T1000 (cell line): ENCODE results near the gene KLHL7.
"Not testable (repeated sequence)": the region's sequence is repeated elsewhere in the genome, so short reads cannot be mapped to it uniquely, and the experiment has no call there.

Experiments used
- DNase-seq: peaks from one replicate; lab custom pipeline; 2025; ENCODE audit warnings: mixed read lengths; lab: John Stamatoyannopoulos, UW

Gene KLHL7

DNA sequence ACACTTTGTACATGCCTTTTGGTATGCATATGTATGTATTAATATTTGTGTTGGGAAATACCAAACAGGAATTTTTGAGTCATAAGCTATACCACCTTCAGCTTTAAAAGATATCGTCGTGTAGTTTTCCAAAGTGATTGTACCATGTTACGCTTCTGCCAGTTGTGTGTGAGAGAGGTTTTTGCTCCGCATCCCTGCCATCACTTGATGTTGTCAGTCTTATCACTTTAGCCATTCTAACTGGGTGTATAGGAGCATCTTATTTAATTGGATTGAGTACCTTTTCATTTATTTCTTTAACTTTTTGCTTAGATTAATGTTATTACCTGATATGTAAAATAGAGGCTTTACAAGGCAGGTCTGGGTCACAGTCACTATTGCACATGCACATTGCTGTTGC lies 3.4 kb downstream of the KLHL7 start:
- DNase-seq = no peak

DNA sequence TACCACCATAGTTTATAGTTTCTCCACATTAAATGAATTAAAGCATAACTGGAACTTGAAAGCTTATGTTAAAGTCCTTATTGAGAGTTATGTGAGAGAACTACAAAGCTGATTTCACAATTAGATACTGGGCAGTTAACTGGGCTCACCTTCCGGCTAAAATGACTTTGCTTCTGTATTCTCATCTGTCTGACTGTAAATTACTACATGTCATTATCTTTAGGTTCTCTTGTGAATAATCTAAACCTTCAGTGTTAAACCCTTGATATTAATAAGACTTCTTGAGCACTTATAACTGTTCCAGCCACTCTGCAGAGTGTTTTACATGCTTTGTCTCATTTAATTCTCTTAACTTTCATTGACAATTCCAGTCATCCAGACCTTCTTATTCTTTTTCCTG lies 3.9 kb downstream of the KLHL7 start:
- DNase-seq = no peak

DNA sequence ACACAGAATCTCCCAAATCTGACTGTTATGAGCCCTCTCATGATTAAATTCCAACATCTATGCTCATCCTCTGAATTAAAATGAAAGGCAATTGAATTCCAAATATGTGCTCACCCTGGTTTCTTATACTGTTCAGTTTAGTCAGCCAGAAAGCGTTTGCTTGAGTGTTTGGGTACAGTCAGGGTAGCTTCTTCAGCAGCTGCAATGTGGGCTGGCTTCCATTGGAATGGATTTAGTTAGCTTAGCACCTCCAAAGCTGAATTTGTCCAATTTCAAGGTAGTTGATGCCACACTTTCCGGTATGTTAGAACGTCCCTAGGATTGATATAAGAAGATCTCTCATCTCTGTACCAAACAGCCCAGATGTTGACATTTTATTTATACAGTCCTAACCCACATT lies 9.3 kb downstream of the KLHL7 start:
- no peak for DNase-seq

DNA sequence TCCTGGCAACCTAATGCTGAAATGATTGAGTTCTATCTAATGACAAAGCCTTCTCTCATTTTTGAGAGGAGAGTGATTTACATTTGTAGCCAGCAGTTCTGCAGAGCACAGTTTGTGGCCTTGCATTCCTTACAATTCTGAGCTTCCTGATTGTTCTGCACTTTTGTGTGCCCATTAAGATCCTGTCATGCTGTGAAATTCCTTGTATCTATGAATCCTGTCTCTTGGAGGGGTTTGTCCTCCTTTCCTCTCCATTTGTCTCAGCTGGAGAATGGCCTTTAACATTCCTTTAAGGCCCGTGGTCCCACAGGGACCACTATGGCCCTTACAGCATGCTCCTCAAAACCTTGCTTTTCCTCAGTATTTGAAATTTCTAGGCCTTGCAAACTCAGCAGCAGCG lies 10.4 kb downstream of the KLHL7 start:
- DNase-seq = no peak

DNA sequence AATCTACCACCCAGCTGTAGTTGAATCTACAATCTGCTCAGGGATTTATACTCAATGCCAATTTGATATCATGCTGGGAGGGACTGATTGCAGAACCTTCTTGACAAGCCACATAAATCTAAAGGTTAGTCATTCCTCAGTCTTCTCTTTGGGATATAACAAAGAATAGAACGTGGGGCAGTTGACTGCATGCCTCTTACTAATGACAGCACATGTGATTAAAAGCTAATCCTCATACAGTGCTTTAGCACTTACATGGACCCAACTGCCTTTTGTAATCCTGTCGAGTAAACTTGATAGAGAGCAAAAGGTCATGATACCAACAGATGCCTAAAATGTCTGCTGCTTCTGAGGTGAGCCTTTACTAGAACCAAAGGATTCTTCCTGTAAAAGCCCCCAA lies 12.3 kb downstream of the KLHL7 start:
- no peak for DNase-seq

DNA sequence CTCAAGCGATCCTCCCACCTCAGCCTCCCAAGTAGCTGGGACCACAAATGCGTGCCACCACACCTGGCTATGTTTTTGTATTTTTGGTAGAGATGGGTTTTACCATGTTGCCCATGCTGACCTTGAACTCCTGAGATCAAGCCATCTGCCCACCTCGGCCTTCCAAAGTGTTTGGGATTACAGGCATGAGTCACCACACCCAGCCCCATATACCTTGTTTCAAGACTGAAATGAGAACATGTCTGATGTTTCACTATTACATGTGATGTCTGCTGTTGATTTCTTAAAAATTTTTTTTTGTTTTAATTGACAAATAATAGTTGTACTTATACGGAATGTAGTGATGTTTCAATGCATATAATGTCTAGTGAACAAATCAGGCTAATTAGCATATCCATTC lies 14.5 kb downstream of the KLHL7 start:
- DNase-seq = no peak

DNA sequence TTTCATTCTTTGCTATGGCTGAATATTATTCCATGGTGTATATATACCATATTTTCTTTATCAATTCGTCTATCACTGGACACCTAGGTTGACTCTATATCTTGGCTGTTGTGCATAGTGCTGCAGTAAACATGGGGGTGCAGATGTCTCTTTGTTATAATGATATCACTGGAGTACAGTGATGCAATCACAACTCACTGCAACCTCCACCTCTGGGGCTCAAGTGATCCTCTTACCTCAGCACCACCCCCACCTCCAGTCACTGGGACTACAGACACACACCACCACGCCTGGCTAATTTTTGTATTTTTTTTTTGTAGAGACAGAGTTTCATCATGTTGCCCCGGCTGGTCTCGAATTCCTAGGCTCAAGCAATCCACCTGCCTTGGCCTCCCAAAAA lies 15.6 kb downstream of the KLHL7 start:
- DNase-seq = no peak

DNA sequence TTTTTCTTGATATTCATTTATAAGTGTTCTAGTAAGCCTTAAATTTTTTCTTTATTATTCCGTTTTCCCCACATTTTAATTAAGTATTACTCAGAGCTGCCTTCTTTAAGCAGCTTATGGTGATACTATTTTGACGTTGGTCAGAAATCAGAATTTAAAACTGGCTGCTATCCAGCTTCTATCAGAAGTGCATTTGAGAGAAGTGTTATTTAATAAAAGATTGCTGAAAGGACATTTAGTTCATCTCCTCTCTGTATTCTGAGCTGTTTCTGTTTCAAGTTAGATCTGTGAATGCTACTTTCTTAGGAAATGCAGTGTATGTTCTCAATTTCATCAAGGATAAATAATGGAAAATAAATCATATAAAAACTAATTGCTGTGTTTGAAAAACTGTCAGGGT lies 17.4 kb downstream of the KLHL7 start:
- DNase-seq = no peak

DNA sequence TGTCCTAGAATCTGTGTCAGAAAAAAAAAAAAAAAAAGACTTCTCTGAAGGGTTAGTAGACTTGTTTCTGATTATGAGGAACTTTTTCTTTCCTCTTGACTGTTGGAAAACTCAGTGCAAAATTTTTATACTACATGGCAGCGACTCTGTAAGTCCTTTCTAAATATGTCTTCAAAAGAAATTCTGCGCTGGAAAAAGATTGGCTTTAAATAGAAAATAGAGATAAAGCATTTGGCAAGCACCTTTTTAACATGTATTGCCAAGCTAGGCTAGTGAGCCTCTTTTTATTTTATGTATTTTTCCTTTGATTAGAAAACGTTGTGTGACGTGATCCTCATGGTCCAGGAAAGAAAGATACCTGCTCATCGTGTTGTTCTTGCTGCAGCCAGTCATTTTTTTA lies 17.9 kb downstream of the KLHL7 start:
- DNase-seq = no peak

DNA sequence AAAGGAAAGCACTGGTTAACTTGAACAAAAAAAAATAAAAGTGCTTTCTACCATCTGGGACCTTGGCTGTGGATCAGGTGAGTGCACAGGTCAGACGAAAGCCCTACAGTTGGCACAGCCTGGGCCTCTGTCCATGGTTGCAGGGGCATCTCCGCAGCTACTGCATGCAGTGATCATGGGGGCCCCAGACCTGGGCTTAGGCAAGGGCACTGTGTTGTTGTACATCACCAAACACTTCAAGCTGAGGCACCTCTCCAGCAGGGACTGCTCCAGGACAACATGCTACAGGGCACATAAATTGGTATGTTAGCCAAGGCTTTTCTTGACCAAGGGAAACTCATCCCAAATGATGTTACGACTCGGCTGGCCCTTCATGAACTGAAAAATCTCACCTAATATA lies 23.5 kb downstream of the KLHL7 start:
- no peak for DNase-seq

DNA sequence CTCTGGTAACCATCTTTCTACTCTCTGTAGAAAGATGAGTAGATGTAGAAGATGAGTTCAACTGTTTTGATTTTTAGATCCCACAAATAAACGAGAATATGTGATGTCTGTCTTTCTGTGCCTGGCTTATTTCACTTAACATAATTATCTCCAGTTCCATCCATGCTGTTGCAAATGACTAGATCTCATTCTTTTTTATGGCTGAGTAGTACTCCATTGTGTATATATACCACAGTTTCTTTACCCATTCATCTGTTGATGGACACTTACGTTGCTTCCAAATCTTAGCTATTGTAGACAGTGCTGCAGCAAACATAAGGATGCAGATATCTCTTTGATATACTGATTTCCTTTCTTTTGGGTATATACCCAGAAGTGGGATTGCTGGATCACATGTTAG lies 26.2 kb downstream of the KLHL7 start:
- not testable (repeated sequence) for DNase-seq

DNA sequence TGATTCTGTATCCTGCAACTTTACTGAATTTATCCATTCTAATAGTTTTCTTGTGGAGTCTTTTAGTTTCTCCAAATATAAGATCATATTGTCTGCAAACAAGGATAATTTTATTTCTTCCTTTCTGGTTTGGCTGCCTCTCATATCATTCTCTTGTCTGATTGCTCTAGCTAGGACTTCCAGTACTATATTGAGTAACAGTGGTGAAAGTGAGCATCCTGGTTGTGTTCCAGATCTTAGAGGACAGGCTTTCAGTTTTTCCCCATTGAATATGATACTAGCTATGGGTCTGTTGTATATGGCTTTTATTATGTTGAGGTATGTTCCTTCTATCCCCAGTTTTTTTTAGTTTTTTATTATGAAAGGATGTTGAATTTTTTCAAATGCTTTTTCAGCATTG lies 28.2 kb downstream of the KLHL7 start:
- DNase-seq = no peak

DNA sequence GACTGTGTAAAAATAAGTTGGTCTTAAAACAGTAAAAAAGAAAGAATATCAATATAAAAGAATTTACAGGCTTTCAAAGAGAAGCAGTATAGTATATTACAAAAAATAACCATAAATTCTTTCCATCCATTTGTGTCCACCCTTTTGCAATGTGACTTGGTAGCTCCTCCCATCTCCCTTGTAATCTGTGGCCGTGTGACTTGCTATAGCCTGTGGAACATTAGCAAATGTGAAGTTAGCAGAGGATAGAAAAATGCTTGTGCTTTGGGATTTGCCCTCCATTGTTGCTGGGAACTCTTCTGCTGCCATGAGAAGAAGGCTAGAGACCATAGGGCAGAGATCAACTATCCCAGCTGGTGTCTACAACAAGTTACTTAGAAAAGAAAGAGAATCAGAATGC lies 30.2 kb downstream of the KLHL7 start:
- no peak for DNase-seq

DNA sequence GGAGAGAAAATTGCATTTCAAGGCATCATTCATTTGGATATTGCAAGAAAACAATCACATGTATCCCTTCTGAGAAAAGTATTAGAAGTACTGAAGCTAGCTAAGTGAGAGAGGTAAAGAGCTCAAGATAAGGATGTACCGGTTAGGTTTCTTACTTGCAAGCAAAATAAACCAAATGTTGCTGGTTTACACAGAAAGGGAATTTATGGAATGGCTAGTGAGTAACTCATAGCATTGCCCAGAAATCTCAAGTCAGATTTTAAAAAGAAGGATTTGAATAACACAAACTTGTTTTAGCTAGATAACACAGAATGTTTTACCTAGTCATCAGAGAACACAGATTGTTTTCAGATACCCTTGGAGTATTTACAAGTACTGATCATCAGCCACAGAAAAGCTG lies 30.6 kb downstream of the KLHL7 start:
- DNase-seq = no peak

DNA sequence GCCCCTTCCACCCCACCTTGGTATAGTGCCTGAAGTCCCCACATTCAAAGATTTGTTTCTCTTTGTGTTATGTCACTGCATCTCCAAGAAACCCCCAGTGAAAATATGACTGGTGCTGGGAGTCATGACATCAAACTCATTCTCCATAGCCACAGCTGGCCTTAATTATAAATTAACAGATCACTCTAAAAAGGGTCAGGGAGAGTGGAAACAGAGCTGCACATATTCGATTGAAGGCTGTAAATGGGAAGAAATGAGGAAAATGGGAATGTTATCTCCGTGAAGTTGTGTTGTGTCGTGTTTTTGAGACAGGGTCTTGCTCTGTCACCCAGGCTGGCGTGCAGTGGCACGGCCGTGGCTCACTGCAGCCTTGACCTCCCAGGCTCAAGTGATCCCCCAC lies 52.1 kb downstream of the KLHL7 start:
- no peak for DNase-seq

DNA sequence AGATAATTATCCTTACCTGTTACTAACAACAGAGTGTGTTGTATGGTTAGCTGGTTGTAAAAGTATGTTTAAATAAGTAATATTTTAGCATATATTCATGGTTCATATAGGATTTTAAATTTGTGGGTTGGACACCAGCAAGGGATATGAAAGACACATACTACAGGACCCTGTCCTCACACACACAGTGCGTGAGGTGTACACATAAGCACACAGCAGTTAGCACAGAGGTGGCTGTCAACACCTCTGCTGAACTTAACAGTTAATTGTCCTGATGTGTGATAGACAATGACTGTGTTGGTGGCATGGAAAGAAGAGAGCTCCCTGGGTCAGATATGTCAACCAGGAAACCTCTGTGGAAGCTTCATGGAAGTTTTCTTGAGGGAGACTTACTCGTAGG lies 53.0 kb downstream of the KLHL7 start:
- no peak for DNase-seq

DNA sequence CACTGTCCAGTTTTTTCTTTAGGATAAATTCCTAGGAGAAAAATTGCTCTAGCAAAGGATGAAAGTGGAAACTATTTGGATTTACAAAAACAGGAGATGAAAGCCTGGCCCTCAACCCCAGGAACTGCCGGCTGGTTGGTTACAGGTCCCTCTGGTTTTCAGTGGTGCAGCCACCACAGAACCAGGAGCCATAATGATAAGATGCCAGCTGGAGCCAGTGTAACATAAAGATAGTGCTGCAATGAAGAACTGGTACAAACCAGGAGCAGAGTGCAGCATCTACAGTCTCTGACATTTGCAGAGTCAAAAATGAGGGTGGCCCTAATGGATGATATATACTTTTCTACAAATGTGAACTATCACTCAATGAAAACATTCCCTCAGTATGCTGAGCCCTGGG lies 55.9 kb downstream of the KLHL7 start:
- no peak for DNase-seq

DNA sequence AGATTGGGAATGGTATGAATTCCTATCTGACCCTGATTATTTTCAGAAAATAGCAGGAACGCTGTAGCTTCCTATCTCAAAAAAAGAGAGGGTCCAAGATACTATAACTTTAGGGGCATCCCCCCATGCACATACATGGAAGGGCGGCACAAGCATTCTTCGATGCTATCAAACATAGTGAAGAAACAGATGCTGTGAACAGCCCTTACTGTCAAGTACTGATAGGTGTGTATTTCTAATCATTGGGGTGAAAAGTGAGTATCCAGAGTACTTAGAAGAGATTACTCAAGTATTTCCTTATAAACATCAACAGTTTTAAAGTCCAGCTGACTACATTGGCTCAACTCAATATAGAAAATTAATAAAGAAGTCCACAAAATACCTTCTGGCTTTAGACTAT lies 59.3 kb downstream of the KLHL7 start:
- no peak for DNase-seq

DNA sequence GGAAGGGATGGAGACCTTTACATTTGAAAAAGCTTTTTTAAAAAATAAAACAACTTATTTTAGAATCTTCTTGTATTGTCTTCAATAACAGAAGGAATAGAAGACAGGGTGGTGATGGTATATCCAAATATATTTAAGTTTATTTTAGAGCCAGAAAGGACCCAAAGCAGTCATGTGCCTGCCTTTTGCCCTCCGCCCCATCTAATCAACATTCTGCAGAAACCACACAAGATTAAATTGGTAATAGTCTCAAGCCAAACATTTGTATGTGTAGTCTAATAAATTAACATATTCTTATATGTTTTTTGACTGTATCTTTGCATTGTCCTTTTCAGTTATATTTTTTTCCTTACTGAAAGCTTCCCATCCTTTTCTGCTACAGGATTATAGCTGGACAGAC lies 59.7 kb downstream of the KLHL7 start:
- no peak for DNase-seq

DNA sequence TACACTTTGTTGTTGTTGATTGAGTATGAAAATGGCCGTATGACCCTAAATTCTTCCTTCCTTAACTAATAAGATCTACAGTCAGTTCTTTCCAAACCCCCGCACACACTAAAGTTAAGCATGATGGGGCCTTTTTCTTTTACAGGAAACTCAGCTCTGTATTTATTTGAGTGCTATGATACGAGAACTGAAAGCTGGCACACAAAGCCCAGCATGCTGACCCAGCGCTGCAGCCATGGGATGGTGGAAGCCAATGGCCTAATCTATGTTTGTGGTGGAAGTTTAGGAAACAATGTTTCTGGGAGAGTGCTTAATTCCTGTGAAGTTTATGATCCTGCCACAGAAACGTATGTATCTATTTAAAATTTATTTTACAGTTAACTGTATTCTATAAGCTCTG lies 62.1 kb downstream of the KLHL7 start:
- no peak for DNase-seq

DNA sequence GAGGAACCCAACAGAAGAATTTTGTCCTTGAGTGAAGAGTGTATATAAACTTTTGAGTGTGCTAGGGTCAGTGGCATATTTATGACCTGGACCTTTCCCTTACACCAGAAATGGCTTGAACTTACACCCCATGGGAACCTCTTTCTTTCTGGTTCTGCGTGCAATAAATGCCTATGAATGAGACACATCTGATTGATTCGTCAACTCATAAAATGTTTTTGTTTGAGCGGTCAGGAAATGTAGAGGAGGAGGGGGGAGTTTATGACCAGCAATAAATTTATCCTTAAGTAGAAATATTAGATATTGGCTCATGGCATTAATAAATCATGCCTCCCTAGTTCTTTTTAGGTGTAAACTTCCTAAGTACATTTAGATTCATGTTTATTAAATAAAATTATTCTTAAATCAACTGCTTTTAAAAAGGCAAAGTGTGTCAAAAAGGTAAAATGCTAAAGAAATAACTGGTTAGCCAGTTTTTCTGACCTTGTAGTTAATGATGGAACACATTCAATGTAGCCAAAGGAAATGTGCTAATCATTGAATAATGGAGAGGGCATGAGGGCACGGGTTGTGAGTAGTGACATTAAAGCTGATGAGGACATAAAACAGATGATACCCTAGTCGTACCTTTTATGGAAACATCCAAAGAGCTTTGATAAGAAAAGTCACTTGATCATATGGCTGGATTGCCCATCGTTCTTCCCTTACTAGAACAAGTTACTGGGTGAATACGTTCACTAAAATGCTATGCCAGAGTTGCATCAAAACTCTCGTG lies 62.7 kb downstream of the KLHL7 start:
- DNase-seq = no peak

DNA sequence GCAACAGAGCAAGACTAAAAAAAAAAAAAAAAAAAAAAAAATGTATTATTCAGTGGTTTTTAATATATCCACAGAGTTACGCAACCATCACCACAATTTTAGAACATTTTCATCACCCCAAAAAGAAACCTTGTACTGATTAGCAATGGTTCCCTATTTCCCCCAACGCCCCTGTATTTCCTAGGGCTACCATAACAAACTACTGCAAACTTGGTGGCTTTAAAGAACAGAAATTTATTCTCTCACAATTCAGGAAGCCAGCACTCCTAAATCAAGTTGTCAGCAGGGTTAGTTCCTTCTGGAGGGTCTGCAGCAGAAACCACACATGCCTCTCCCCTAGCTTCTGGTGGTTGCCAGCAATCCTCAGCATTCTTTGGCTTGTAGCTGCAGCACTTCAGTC lies 70.4 kb downstream of the KLHL7 start:
- no peak for DNase-seq

DNA sequence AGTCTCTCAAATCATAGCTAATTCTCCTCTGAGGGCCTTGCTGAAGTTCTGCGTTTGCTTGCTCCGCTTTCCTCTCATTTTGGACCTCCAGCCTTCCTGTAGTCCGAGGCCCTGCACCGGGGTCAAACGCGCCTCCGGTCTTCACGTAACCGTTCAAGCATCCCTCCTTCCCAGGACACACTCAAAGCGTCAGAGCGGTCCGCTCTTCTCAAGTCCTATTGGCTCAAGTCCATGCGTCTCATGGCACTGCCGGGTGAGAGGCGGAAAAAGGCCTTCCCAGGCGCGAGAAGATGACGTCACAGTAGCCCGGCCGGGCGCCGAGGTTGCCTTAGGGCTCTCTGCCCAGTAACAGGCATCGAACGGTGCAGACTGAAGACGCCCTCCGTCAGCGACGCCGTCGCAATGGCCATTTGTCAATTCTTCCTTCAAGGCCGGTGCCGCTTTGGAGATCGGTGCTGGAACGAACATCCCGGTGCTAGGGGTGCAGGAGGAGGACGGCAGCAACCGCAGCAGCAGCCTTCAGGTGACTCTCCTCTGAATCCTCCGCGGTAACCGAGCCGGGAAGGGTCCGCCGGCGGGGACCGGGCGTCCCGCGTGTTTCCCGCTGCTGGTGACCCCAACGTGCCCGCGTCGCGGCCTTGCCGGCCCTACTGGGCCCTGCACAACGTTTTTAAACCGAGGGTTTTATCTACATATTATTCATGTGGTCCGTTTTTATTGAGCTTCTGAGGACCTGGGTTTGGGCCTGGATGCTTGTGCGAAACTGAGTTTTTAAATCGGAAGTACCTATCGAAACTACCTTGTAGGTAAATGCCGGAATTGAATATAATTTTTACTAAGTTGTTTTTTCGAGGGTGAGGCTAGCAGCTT lies 76.3 kb downstream of the KLHL7 start, which contains the start of gene NUP42:
Gene NUP42, plus strand, starts transcription at position 365 of the 870 bp plus-strand sequence. Its CDS starts 38 bp downstream, at position 403.
- peak; percentile 93 for DNase-seq
